RWPE2 (cell line): ENCODE results near the gene PRDM2.

Experiments
- ATAC-seq: fragments of 200-7000 bp; cut with Tn5 transposase; 3 replicates; pipeline ENCODE4 v1.9.1; 2021; ENCODE audit warnings: low read depth
- DNase-seq: peaks from one replicate; pipeline ENCODE4 v3.0.0-alpha.2; 2020; ENCODE audit warnings: low spot score
- H3K27ac ChIP-seq: fragments of 450-650 bp; 2 replicates; pipeline ENCODE4 v1.5.1; 2017; ENCODE audit warnings: mild to moderate bottlenecking; ENCODE audit not compliant: poor library complexity, severe bottlenecking
- H3K27me3 ChIP-seq: fragments of 250-450 bp; sonication (Bioruptor Pico); 2 replicates; pipeline ENCODE4 v1.5.1; 2021; ENCODE audit warnings: mild to moderate bottlenecking, moderate library complexity; ENCODE audit not compliant: insufficient read depth, poor library complexity, severe bottlenecking
- H3K36me3 ChIP-seq: fragments of 250-450 bp; sonication (Bioruptor Pico); 2 replicates; pipeline ENCODE4 v1.5.1; 2020; ENCODE audit warnings: low read depth, mild to moderate bottlenecking, moderate library complexity
- H3K4me1 ChIP-seq: fragments of 250-450 bp; sonication (Bioruptor Pico); 2 replicates; pipeline ENCODE4 v1.5.1; 2021; ENCODE audit warnings: mild to moderate bottlenecking, moderate library complexity; ENCODE audit not compliant: insufficient read depth, poor library complexity, severe bottlenecking
- H3K4me3 ChIP-seq: fragments of 250-450 bp; sonication (Bioruptor Pico); 2 replicates; pipeline ENCODE4 v1.5.1; 2021; ENCODE audit warnings: mild to moderate bottlenecking, moderate library complexity; ENCODE audit not compliant: severe bottlenecking
- H3K9me3 ChIP-seq: fragments of 250-450 bp; sonication (Bioruptor Pico); 2 replicates; pipeline ENCODE4 v1.5.1; 2021; ENCODE audit warnings: mild to moderate bottlenecking, moderate library complexity; ENCODE audit not compliant: severe bottlenecking
- CTCF ChIP-seq: fragments of 450-650 bp; IDR thresholded peaks from one replicate; pipeline ENCODE4 v1.5.1; 2017; ENCODE audit warnings: mild to moderate bottlenecking, moderate library complexity; ENCODE audit not compliant: poor library complexity, severe bottlenecking

The PRDM2 gene

GRCh38 chr1:13801655-13802486, 101.9 kb downstream of the PRDM2 start:
- no peak for DNase-seq
- Histone ChIP-seq H3K36me3 (no peaks in the 10 kb centered on the region), H3K4me1 (peaks cover 3% of the 10 kb centered on the region), H3K4me3 (no peak overlapping the region), H3K27me3 (no peaks in the 10 kb centered on the region), H3K27ac (no peak overlapping the region), H3K9me3 (no peaks in the 10 kb centered on the region)
- ATAC-seq, result no peak
- no peak for TF ChIP-seq CTCF

- H3K27me3 ChIP-seq, result no peaks in the 10 kb centered on the region
- no peaks in the 10 kb centered on the region for H3K9me3 ChIP-seq
- H3K4me1 ChIP-seq, result peaks cover 3% of the 10 kb centered on the region
- DNase-seq, result no peak
- TF ChIP-seq CTCF, result no peak
- no peaks in the 10 kb centered on the region for H3K36me3 ChIP-seq
- H3K4me3 ChIP-seq, result no peak overlapping the region
- ATAC-seq, result no peak
- no peak overlapping the region for H3K27ac ChIP-seq
These were observed 103.0 kb downstream of the PRDM2 start for GRCh38 chr1:13802782-13803545.

- Histone ChIP-seq H3K4me3 (no peak overlapping the region), H3K27me3 (no peaks in the 10 kb centered on the region), H3K9me3 (no peaks in the 10 kb centered on the region), H3K36me3 (no peaks in the 10 kb centered on the region), H3K4me1 (peaks cover 3% of the 10 kb centered on the region), H3K27ac (no peak overlapping the region)
- TF ChIP-seq CTCF, result no peak
- ATAC-seq (no peak), DNase-seq (no peak)
These were observed 103.7 kb downstream of the PRDM2 start for GRCh38 chr1:13803546-13804239.

GRCh38 chr1:13804240-13804633, 104.2 kb downstream of the PRDM2 start:
- no peak for ATAC-seq
- H3K9me3 ChIP-seq, result no peaks in the 10 kb centered on the region

More at GRCh38 chr1:13804240-13804633, 104.2 kb downstream of the PRDM2 start:
- no peak for DNase-seq
- no peaks in the 10 kb centered on the region for H3K36me3 ChIP-seq
- H3K4me1 ChIP-seq, result peaks cover 3% of the 10 kb centered on the region
- H3K27me3 ChIP-seq, result no peaks in the 10 kb centered on the region
- no peak overlapping the region for H3K4me3 ChIP-seq
- TF ChIP-seq CTCF, result no peak
- no peak overlapping the region for H3K27ac ChIP-seq
